Naive thymus-derived CD4-positive, alpha-beta T cell (primary cell): ENCODE measurements around the gene PRKD3. TPM values are rescaled to one million over a fixed set of nuclear protein-coding genes. Genes with fewer than 3 reads are reported as not detected.

Source experiments
- ATAC-seq: fragments of 150-1000 bp; cut with Tn5 transposase; 2 replicates; pipeline ENCODE4 v1.10.0; 2021; ENCODE audit warnings: mild to moderate bottlenecking, moderate library complexity
- CTCF ChIA-PET: fragments of 350-600 bp; sonication (Branson Sonifier 250); formaldehyde crosslinking; loops from one replicate; lab custom pipeline; 2021; ENCODE audit warnings: antibody characterized with exemption; lab: Charles Lee
- POLR2A ChIA-PET: fragments of 350-600 bp; sonication (Branson Sonifier 250); formaldehyde crosslinking; loops from one replicate; lab custom pipeline; 2021; ENCODE audit warnings: antibody characterized with exemption, inconsistent platforms; lab: Charles Lee
- DNase-seq, 9 donors: peaks; one replicate each; pipeline versions ENCODE4 v3.0.0 to v3.0.0-alpha.2; 2020 to 2022; ENCODE audit warnings: mixed read lengths in 1 of 9
- H3K27ac ChIP-seq: one replicate; pipeline ENCODE4 v1.7.0; 2013; ENCODE audit warnings: mild to moderate bottlenecking, low read depth, low read length, moderate library complexity
- H3K27me3 ChIP-seq, 2 donors: one replicate each; pipeline ENCODE4 v1.7.0; 2013; ENCODE audit warnings: low read length in 2 of 2, mild to moderate bottlenecking in 2 of 2, moderate library complexity in 2 of 2; ENCODE audit not compliant: control insufficient read depth in 2 of 2, insufficient read depth in 2 of 2
- H3K36me3 ChIP-seq, 3 experiments: 1 replicate in 2 of 3; 2 replicates in 1 of 3; pipeline ENCODE4 v1.7.0; 2013; ENCODE audit warnings: low read length in 3 of 3, mild to moderate bottlenecking in 3 of 3, moderate library complexity in 1 of 3; ENCODE audit not compliant: insufficient read depth in 3 of 3, control insufficient read depth in 2 of 3
- H3K4me1 ChIP-seq, 2 donors: one replicate each; pipeline ENCODE4 v1.7.0; 2013; ENCODE audit warnings: low read length in 2 of 2, mild to moderate bottlenecking in 2 of 2, moderate library complexity in 1 of 2; ENCODE audit not compliant: control insufficient read depth in 2 of 2, insufficient read depth in 2 of 2
- H3K4me3 ChIP-seq: 2 replicates; pipeline ENCODE4 v1.7.0; 2013; ENCODE audit warnings: mild to moderate bottlenecking, low read length
- H3K9me3 ChIP-seq, 3 experiments: 1 replicate in 2 of 3; 2 replicates in 1 of 3; pipeline ENCODE4 v1.7.0; 2013; ENCODE audit warnings: low read length in 3 of 3; ENCODE audit not compliant: control insufficient read depth in 2 of 3
- H3K27ac Mint-ChIP-seq, 9 donors: one replicate each; pipeline ENCODE4 v1.8.0; 2020 to 2022; ENCODE audit warnings: mixed read lengths in 9 of 9, mild to moderate bottlenecking in 8 of 9, moderate library complexity in 5 of 9, inconsistent platforms in 2 of 9
- H3K27me3 Mint-ChIP-seq, 5 donors: one replicate each; pipeline ENCODE4 v1.8.0; 2021 to 2022; ENCODE audit warnings: mixed read lengths in 5 of 5, mild to moderate bottlenecking in 1 of 5
- H3K36me3 Mint-ChIP-seq, 5 donors: one replicate each; pipeline ENCODE4 v1.8.0; 2020 to 2022; ENCODE audit warnings: mixed read lengths in 5 of 5, mild to moderate bottlenecking in 3 of 5, inconsistent platforms in 1 of 5
- H3K4me1 Mint-ChIP-seq, 7 donors: one replicate each; pipeline ENCODE4 v1.8.0; 2020 to 2022; ENCODE audit warnings: mixed read lengths in 7 of 7, mild to moderate bottlenecking in 3 of 7, inconsistent platforms in 1 of 7
- H3K4me3 Mint-ChIP-seq, 10 donors: one replicate each; pipeline ENCODE4 v1.8.0; 2020 to 2022; ENCODE audit warnings: mild to moderate bottlenecking in 10 of 10, mixed read lengths in 10 of 10, moderate library complexity in 6 of 10, inconsistent platforms in 2 of 10
- H3K9me3 Mint-ChIP-seq, 11 donors: one replicate each; pipeline ENCODE4 v1.8.0; 2020 to 2022; ENCODE audit warnings: mixed read lengths in 11 of 11, mild to moderate bottlenecking in 4 of 11, inconsistent platforms in 1 of 11, moderate library complexity in 1 of 11
- intact Hi-C, 2 donors: fragments of 100-400 bp; cut with micrococcal nuclease; formaldehyde crosslinking; loops; one replicate each; pipeline ENCODE4 v1.15.1; 2023
- polyA plus RNA-seq, 2 donors: library from polyadenylated mRNA; unstranded; fragments of 300-500 nt; fragmentation: Illumina TruSeq; gene quantifications; one replicate each; pipeline ENCODE4 v1.2.3, GENCODE V29; 2021
- total RNA-seq, 6 experiments: library from RNA in 5 of 6; stranded (reverse) in 5 of 6; gene quantifications; 1 replicate in 5 of 6; 2 replicates in 1 of 6; pipeline ENCODE4 v1.2.3 and lab custom pipeline; 2021 to 2026

The PRKD3 gene
- total and polyA plus RNA-seq, 7 experiments from 2014 or later, result 12.8 to 47.3 (median 37.4) TPM

GRCh38 chr2:37317746-37318145 lies 6.9 kb downstream of the PRKD3 start:
- H3K4me1 Mint-ChIP-seq, result peaks cover 22 to 99% (median 76%) of the 10 kb centered on the region in 7 donors
- CTCF ChIA-PET, result interaction anchor here (0.6 kb wide), 1 partner anchor 1216 kb away, joined by 3 read pairs; no protein-coding TSS in a partner anchor
- no peak for ATAC-seq

DNA sequence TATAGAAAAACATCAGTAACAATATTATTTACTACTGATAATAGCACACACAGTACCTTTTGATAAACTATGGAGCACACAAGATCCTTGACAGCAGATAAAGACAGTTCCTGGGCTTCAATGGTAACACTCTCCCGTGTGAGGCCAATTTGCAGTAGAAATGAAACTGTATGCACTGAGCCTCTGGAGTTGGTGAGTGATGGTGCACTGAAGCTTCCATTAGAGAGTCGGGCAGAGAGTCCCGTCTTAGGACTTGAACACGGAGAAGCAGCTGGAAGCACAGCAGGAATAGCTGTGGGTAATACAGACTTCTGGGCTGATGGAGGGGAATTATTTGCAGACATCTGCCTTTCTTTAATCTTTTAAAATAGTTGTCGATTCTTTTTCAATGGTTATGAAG lies 8.5 kb downstream of the PRKD3 start:
- H3K36me3 ChIP-seq, result peaks cover 0 to 3% (median 0%) of the 10 kb centered on the region in 3 experiments
- ATAC-seq (no peak), DNase-seq (no peak)
- POLR2A ChIA-PET, result no interaction called here
- no peaks in the 10 kb centered on the region for H3K9me3 ChIP-seq
- intact Hi-C loops, result no loop called here
- H3K4me3 ChIP-seq, result no peak overlapping the region
- H3K4me1 ChIP-seq, result peaks cover 3 to 8% of the 10 kb centered on the region in 2 donors
- Mint-ChIP-seq H3K36me3 (peaks cover 0 to 35% (median 6%) of the 10 kb centered on the region in 5 donors), H3K4me1 (peaks cover 15 to 100% (median 74%) of the 10 kb centered on the region in 7 donors), H3K9me3 (no peaks in the 10 kb centered on the region), H3K27ac (peak overlapping the region in 1 of 9 donors; percentile 66), H3K27me3 (peaks cover 0 to 10% (median 0%) of the 10 kb centered on the region in 5 donors), H3K4me3 (peak overlapping the region in 5 of 10 donors; percentile 14 to 60 (median 33))
- no peak overlapping the region for H3K27ac ChIP-seq
- CTCF ChIA-PET, result no interaction called here
- no peaks in the 10 kb centered on the region for H3K27me3 ChIP-seq

More at GRCh38 chr2:37317746-37318145, 6.9 kb downstream of the PRKD3 start:
- Mint-ChIP-seq H3K36me3 (peaks cover 0 to 35% (median 6%) of the 10 kb centered on the region in 5 donors), H3K9me3 (no peaks in the 10 kb centered on the region), H3K27ac (peak overlapping the region in 2 of 9 donors; percentile 49 to 72), H3K4me3 (peak overlapping the region in 4 of 10 donors; percentile 22 to 52 (median 32)), H3K27me3 (peaks cover 0 to 15% (median 0%) of the 10 kb centered on the region in 5 donors)
- no peaks in the 10 kb centered on the region for H3K27me3 ChIP-seq
- H3K9me3 ChIP-seq, result no peaks in the 10 kb centered on the region
- H3K4me3 ChIP-seq, result no peak overlapping the region
- no peak overlapping the region for H3K27ac ChIP-seq
- no peak for DNase-seq
- H3K36me3 ChIP-seq, result peaks cover 0 to 3% (median 0%) of the 10 kb centered on the region in 3 experiments
- H3K4me1 ChIP-seq, result peaks cover 17 to 19% of the 10 kb centered on the region in 2 donors
- POLR2A ChIA-PET, result interaction anchor here (0.6 kb wide), 1 partner anchor 58 kb away, joined by 3 read pairs; no protein-coding TSS in a partner anchor
- intact Hi-C loops, result no loop called here

DNA sequence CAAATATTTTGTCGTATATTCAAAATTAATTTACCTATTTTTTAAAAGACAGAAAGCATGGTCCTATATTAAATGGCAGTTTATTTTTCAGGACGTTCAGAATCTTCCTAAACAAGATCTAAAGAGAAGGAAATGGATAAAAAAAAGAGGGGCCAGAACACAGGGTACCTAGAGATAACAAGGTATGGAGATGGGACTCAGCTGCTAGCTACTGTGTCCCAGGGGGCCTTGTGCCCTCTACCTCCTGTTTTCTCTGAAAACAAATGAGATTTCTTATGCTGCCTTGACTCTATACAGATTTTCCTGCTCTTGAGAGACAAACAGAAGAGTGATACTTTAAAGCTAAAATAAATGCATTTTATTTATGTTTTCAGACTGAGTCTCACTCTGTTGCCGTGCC lies 9.3 kb downstream of the PRKD3 start:
- Mint-ChIP-seq H3K4me1 (peaks cover 15 to 100% (median 81%) of the 10 kb centered on the region in 7 donors), H3K27me3 (peaks cover 0 to 10% (median 0%) of the 10 kb centered on the region in 5 donors), H3K4me3 (peak overlapping the region in 5 of 10 donors; percentile 6 to 60 (median 20)), H3K27ac (peak overlapping the region in 1 of 9 donors; percentile 25), H3K36me3 (peaks cover 0 to 35% (median 6%) of the 10 kb centered on the region in 5 donors), H3K9me3 (no peaks in the 10 kb centered on the region)
- ChIA-PET POLR2A (interaction anchor here (2.0 kb wide), 1 partner anchor 8 kb away, joined by 9 read pairs; no protein-coding TSS in a partner anchor), CTCF (interaction anchor here (0.7 kb wide), 1 partner anchor 562 kb away, joined by 3 read pairs; no protein-coding TSS in a partner anchor)
- no peaks in the 10 kb centered on the region for H3K27me3 ChIP-seq
- no peaks in the 10 kb centered on the region for H3K9me3 ChIP-seq
- peaks cover 0 to 4% of the 10 kb centered on the region in 2 donors for H3K4me1 ChIP-seq
- H3K36me3 ChIP-seq, result peaks cover 0 to 3% (median 0%) of the 10 kb centered on the region in 3 experiments
- intact Hi-C loops, result no loop called here
- DNase-seq (no peak), ATAC-seq (no peak)
- H3K4me3 ChIP-seq, result no peak overlapping the region
- H3K27ac ChIP-seq, result no peak overlapping the region

DNA sequence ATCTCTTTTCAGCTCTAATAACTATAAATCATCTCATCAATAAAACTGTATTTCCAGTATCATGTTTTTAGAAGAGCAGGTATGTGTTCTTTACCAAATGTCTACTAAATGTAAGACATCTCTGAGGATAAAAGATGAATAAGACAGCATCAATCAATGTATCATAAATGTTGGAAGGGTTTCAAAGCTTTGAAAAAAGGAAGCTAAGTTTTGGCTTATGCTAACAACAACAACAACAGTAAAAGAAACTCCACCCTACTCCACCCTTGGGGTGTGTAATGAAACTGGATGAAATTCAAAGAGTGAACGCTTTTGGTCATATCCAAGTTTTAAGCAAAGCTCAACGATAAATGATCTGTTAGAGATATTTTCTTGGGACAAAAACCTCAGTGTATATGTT lies 17.1 kb downstream of the PRKD3 start:
- ATAC-seq, result no peak
- no peak overlapping the region for H3K4me3 Mint-ChIP-seq
- POLR2A ChIA-PET, result interaction anchor here (0.6 kb wide), 1 partner anchor 60 kb away, joined by 3 read pairs; no protein-coding TSS in a partner anchor
- H3K27ac Mint-ChIP-seq, result no peak overlapping the region
- no peak overlapping the region for H3K27ac ChIP-seq
- no peaks in the 10 kb centered on the region for H3K36me3 ChIP-seq
- H3K9me3 Mint-ChIP-seq, result no peaks in the 10 kb centered on the region
- H3K27me3 Mint-ChIP-seq, result no peaks in the 10 kb centered on the region
- no peaks in the 10 kb centered on the region for H3K27me3 ChIP-seq
- peaks cover 0 to 4% of the 10 kb centered on the region in 2 donors for H3K4me1 ChIP-seq
- intact Hi-C loops, result no loop called here
- DNase-seq, result no peak
- CTCF ChIA-PET, result interaction anchor here (1.0 kb wide), 1 partner anchor 16 kb away, joined by 4 read pairs; no protein-coding TSS in a partner anchor
- H3K4me1 Mint-ChIP-seq, result peaks cover 0 to 85% (median 57%) of the 10 kb centered on the region in 7 donors
- H3K36me3 Mint-ChIP-seq, result peaks cover 0 to 19% (median 0%) of the 10 kb centered on the region in 5 donors
- H3K4me3 ChIP-seq, result no peak overlapping the region
- no peaks in the 10 kb centered on the region for H3K9me3 ChIP-seq

DNA sequence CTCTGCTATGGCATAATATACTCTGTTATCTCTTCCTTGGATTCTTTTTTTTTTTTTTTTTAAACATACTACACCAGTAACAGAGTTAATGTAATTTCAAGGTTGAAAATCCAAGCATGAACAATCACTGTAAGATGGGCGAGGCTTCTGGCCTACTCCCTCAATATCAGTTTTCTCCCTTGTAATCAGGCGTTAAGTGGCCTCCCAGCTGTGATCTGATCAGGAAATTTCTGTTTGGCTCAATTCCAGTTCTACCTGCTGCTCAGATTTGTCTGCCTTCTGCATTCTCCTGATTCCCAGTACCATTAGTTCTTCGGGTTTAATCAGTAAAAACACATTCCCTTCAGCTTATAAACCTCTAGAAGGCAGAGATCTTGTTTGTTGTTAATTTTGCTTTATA lies 18.6 kb downstream of the PRKD3 start:
- Mint-ChIP-seq H3K4me1 (peaks cover 0 to 84% (median 55%) of the 10 kb centered on the region in 7 donors), H3K27me3 (no peaks in the 10 kb centered on the region), H3K27ac (peak overlapping the region in 3 of 9 donors; percentile 32 to 81 (median 34)), H3K36me3 (peaks cover 0 to 28% (median 4%) of the 10 kb centered on the region in 5 donors), H3K4me3 (peak overlapping the region in 1 of 10 donors; percentile 47), H3K9me3 (no peaks in the 10 kb centered on the region)
- Histone ChIP-seq H3K4me3 (no peak overlapping the region), H3K36me3 (no peaks in the 10 kb centered on the region), H3K9me3 (no peaks in the 10 kb centered on the region), H3K4me1 (no peaks in the 10 kb centered on the region), H3K27ac (no peak overlapping the region), H3K27me3 (no peaks in the 10 kb centered on the region)
- DNase-seq (no peak), ATAC-seq (no peak)
- POLR2A ChIA-PET, result no interaction called here
- CTCF ChIA-PET, result no interaction called here
- intact Hi-C loops, result no loop called here

DNA sequence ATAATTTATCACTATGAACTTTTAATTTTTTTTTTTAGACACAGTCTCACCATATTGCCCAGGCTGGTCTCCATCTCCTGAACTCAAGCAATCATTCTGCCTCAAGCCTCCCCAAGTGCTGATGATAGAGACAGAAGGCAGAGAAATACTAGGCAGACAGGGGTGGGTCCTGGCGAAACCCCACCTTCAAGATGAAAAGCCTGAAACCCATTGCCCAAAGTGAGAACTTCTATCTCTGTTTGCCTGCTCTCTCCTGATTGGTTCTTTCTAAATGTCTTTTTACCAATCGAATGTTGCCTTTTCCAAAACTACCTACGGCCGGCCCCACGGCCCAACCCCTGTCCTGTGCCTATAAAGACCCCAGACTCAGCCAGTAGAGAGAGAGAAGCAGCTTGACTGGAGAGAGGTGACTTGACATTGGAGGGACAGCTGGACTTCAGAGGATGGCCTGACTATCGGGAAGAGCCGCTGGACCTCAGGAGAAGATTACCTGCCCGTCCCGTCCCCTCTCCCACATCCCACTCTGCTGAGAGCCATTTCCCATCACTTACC lies 21.9 kb downstream of the PRKD3 start:
- Mint-ChIP-seq H3K9me3 (peaks cover 0 to 7% (median 0%) of the 10 kb centered on the region in 11 donors), H3K27me3 (no peaks in the 10 kb centered on the region), H3K4me1 (peaks cover 0 to 83% (median 60%) of the 10 kb centered on the region in 7 donors), H3K36me3 (peaks cover 0 to 40% (median 13%) of the 10 kb centered on the region in 5 donors), H3K27ac (no peak overlapping the region), H3K4me3 (no peak overlapping the region)
- no peaks in the 10 kb centered on the region for H3K4me1 ChIP-seq
- no peaks in the 10 kb centered on the region for H3K9me3 ChIP-seq
- DNase-seq (no peak), ATAC-seq (no peak)
- ChIA-PET POLR2A (interaction anchor here (0.6 to 1.2 kb wide), 2 partner anchors 10 to 21 kb away, joined by 3 read pairs; no protein-coding TSS in a partner anchor), CTCF (no interaction called here)
- intact Hi-C loops, result no loop called here
- H3K36me3 ChIP-seq, result no peaks in the 10 kb centered on the region
- no peaks in the 10 kb centered on the region for H3K27me3 ChIP-seq
- no peak overlapping the region for H3K27ac ChIP-seq
- H3K4me3 ChIP-seq, result no peak overlapping the region
